Stimulated activated naive CD4-positive, alpha-beta T cell treated with Interleukin-2 at 50 U/mL for 16 hours (primary cell): Measurements from ENCODE around the gene MRPL52.
"Not testable (repeated sequence)": the region's sequence is repeated elsewhere in the genome, so short reads cannot be mapped to it uniquely, and the experiment has no call there.

Source experiments
- DNase-seq: peaks from one replicate; lab custom pipeline; 2025; lab: John Stamatoyannopoulos, UW

Gene MRPL52

GRCh38 chr14:22837750-22838538 is 8.3 kb downstream of the MRPL52 start:
- DNase-seq, result no peak

GRCh38 chr14:22838631-22839041 is 8.9 kb downstream of the MRPL52 start:
- no peak for DNase-seq

- DNase-seq, result no peak
These were observed 9.6 kb downstream of the MRPL52 start for GRCh38 chr14:22839159-22839779.

GRCh38 chr14:22841311-22841710 is 11.6 kb downstream of the MRPL52 start:
- no peak for DNase-seq

GRCh38 chr14:22841769-22842168 is 12.1 kb downstream of the MRPL52 start:
- no peak for DNase-seq

GRCh38 chr14:22842211-22843122 is 12.8 kb downstream of the MRPL52 start:
- no peak for DNase-seq

GRCh38 chr14:22843123-22843925 is 13.6 kb downstream of the MRPL52 start:
- no peak for DNase-seq

- no peak for DNase-seq
These were observed 14.8 kb downstream of the MRPL52 start for GRCh38 chr14:22844221-22845102.

- DNase-seq, result no peak
These were observed 15.4 kb downstream of the MRPL52 start for GRCh38 chr14:22845103-22845394.

GRCh38 chr14:22845821-22846625 is 16.3 kb downstream of the MRPL52 start:
- no peak for DNase-seq

- DNase-seq, result no peak
These were observed 17.2 kb downstream of the MRPL52 start for GRCh38 chr14:22846811-22847307.

- no peak for DNase-seq
These were observed 18.1 kb downstream of the MRPL52 start for GRCh38 chr14:22847661-22848341.

- DNase-seq, result no peak
These were observed 18.9 kb downstream of the MRPL52 start for GRCh38 chr14:22848351-22849164.

GRCh38 chr14:22849212-22849819 is 19.6 kb downstream of the MRPL52 start:
- no peak for DNase-seq

- DNase-seq, result no peak
These were observed 21.5 kb downstream of the MRPL52 start for GRCh38 chr14:22850944-22851764.

GRCh38 chr14:22852178-22852577 is 22.5 kb downstream of the MRPL52 start:
- not testable (repeated sequence) for DNase-seq

GRCh38 chr14:22852599-22852939 is 22.9 kb downstream of the MRPL52 start:
- DNase-seq, result no peak
